Skin epidermis (tissue), 12 donors: ENCODE measurements around the gene PIP5KL1.

Experiments
- H3K27ac ChIP-seq, 21 experiments: fragments of 200-600 bp; sonication (generic) in 11 of 21; one replicate each; pipeline ENCODE4 v1.5.0; 2020; ENCODE audit warnings: mild to moderate bottlenecking in 3 of 21, inconsistent platforms in 2 of 21, moderate library complexity in 2 of 21
- H3K4me3 ChIP-seq, 7 experiments: fragments of 200-600 bp; sonication (generic) in 2 of 7; one replicate each; pipeline ENCODE4 v1.5.0; 2020; ENCODE audit warnings: inconsistent platforms in 2 of 7, mild to moderate bottlenecking in 2 of 7, moderate library complexity in 1 of 7

PIP5KL1 gene

GRCh38 chr9:127953768-127954505 lies 23.4 kb upstream of the PIP5KL1 start:
- Histone ChIP-seq H3K27ac (peak overlapping the region in 11 of 21 experiments; percentile 1 to 86 (median 62)), H3K4me3 (no peak overlapping the region)

DNA sequence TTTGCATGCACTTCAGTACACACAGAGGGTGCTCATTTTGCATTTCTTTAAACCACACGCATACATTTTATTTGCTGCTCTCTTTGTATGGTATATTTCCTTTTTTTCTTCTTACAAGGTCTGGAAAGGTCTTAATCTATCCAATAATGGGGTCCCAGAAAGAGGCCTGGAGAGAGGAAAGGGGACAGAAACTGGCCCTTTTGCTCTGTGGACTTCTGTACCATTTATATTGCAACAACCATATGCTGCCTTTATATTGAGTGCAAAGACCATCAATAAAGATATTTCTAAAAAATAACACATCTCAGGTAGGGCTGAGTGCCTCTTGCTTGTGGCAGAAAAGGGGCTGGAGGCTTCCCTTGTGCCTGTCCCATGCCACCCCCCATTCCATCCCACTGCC lies 22.6 kb upstream of the PIP5KL1 start:
- peak overlapping the region in 4 of 21 experiments; percentile 21 to 86 (median 56) for H3K27ac ChIP-seq

DNA sequence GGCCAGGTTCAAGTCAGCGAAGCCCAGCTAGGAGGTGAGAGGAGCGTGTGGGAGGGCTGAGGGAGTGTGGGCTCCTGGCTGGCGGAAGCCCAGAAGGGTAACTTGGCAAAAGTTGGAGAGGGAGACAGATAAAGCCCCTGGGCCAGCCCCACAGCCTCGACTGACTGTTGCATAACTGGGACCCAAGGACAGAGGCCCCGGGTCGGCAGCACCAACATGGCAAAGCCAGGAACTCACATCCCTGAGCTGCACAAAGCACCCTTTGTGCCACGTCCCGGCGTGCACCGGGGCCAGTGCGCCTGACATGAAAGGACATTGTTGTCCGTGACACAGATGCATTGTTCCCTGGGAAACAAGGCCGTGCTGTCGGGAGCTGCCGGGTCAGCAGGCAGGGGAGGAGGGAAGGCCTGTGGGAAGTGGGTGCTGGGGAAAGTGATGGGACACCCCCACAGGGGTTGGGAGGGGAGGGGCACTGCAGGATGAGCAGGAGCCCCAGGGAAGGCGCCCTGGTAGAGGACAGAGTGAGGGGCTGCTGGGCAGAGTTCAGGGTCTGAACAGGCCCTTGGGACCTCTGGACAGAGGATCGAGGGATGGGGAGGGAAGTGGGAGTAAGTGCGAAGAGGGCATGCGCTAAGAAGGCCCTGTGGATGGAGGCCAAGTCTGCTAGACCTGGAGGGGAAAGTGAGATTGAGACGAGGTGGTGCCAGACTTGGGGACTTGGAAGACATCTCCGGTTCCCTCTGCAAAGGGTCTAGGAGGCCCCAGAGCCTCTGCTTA lies 20.1 kb upstream of the PIP5KL1 start:
- H3K4me3 ChIP-seq, result no peak overlapping the region

More for the DNA sequence above, 22.6 kb upstream of the PIP5KL1 start:
- H3K4me3 ChIP-seq, result no peak overlapping the region

DNA sequence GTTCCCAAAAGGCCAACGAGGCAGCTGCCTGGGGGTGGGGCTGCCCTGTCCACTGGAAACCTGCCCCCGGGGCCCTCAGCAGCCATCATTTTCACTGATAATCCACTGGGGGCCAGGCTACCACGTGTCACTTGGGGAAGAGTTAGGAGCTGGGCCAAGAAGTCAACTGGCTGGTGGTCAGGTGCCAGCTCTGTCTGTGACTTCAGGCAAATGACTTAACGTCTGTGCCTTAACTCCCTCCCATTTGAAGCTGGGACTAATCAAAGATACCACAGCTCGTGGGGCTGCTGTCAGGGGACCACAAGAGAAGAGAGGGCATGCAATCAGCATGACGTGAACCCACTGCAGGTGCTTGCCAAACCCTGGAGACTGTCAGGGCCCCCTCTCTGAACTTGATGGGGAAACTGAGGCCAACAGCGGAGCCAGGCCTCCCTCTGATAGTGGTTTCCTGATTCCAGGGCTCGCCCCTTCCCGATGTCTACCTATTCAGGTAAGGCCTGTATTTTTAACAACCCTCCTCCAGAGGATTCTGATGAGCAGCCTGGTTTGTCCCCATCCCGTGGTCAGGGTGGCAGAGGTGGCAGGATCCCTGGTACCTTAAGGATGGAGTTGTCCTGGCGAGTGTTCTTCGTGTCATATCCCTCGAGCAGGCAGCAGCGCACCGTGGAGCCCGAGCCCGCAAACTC lies 19.4 kb upstream of the PIP5KL1 start:
- peak overlapping the region in 9 of 21 experiments; percentile 14 to 80 (median 63) for H3K27ac ChIP-seq
- H3K4me3 ChIP-seq, result no peak overlapping the region

More for the DNA sequence above, 20.1 kb upstream of the PIP5KL1 start:
- H3K27ac ChIP-seq, result peak overlapping the region in 10 of 21 experiments; percentile 14 to 80 (median 56)

DNA sequence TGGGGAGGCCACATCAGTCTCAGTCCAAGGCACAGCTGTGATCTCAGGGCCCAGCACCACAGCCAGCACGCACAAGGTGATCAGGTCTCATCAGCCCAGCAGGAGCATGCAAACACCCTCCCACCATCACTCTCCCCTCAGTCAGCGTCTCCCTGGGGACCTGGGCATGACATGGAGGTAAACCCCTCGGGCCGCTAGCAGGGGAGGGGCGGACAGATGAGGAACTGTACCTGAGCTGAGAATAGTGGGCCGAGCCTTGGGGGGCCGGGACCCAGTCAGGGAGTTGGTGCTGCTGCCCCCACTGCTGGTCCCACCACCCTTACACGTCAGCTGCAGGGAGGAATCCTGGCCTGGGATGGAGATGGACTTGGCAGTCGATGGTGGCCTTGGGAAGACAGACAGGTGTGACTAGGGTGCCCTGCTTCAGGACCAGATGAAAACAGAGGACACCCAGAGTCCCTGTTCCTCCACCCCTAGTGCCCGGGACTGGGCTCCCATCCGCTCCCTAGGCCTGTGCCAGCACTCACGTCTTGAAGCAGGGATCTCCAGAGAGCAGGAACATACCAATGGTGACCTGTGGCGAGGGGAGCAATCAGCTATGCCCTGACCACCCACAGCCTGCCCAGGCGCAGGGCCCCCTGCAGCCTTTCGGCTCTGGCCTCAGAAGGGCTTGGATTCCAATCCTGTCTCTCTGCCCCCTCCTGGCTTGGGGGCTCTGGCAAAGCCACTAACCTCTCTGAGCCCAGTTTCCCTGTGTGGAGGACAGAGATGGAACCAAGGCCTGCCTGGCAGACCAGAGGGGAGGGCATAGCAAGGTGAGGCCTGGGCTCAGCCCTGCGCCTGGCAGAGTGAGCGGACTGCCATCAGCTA lies 17.5 kb upstream of the PIP5KL1 start:
- peak overlapping the region in 6 of 21 experiments; percentile 1 to 60 (median 36) for H3K27ac ChIP-seq
- H3K4me3 ChIP-seq, result no peak overlapping the region

- Histone ChIP-seq H3K4me3 (no peak overlapping the region), H3K27ac (peak overlapping the region in 5 of 21 experiments; percentile 32 to 61 (median 43))
Measured at GRCh38 chr9:127946728-127947127, 16.2 kb upstream of the PIP5KL1 start.

DNA sequence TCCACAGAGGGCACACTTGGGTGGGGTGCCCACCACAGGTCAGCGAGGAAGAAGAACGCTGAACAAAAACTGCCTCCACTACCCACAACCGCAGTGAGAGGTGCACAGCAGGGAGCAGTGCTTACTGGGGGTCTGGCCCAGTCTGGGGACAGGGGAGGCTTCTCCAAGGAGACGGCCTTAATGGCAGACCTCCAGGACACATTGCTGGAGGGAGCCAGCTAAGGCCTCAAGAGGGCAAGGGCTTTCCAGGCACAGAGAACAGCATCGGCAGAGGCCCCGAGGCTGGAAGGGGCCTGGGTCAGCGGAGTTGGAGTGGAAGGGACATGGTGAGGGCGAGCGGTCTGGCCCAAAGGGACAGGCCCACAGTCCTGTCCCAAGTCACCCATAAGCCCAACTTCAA lies 15.4 kb upstream of the PIP5KL1 start:
- H3K4me3 ChIP-seq, result no peak overlapping the region
- H3K27ac ChIP-seq, result peak overlapping the region in 9 of 21 experiments; percentile 4 to 61 (median 39)

GRCh38 chr9:127945338-127945737 lies 14.8 kb upstream of the PIP5KL1 start:
- Histone ChIP-seq H3K4me3 (no peak overlapping the region), H3K27ac (peak overlapping the region in 6 of 21 experiments; percentile 4 to 61 (median 42))

- peak overlapping the region in 1 of 21 experiments; percentile 4 for H3K27ac ChIP-seq
Measured at GRCh38 chr9:127944586-127945218, 14.1 kb upstream of the PIP5KL1 start.

GRCh38 chr9:127943731-127944144 lies 13.2 kb upstream of the PIP5KL1 start:
- Histone ChIP-seq H3K27ac (no peak overlapping the region), H3K4me3 (no peak overlapping the region)

More at GRCh38 chr9:127944586-127945218, 14.1 kb upstream of the PIP5KL1 start:
- no peak overlapping the region for H3K4me3 ChIP-seq

- Histone ChIP-seq H3K4me3 (no peak overlapping the region), H3K27ac (peak overlapping the region in 1 of 21 experiments; percentile 4)
Measured at GRCh38 chr9:127943011-127943662, 12.6 kb upstream of the PIP5KL1 start.

- H3K4me3 ChIP-seq, result no peak overlapping the region
- H3K27ac ChIP-seq, result peak overlapping the region in 1 of 21 experiments; percentile 40
Measured at GRCh38 chr9:127942216-127943010, 11.8 kb upstream of the PIP5KL1 start.

- no peak overlapping the region for H3K4me3 ChIP-seq
- H3K27ac ChIP-seq, result no peak overlapping the region
Measured at GRCh38 chr9:127941961-127942215, 11.3 kb upstream of the PIP5KL1 start.

DNA sequence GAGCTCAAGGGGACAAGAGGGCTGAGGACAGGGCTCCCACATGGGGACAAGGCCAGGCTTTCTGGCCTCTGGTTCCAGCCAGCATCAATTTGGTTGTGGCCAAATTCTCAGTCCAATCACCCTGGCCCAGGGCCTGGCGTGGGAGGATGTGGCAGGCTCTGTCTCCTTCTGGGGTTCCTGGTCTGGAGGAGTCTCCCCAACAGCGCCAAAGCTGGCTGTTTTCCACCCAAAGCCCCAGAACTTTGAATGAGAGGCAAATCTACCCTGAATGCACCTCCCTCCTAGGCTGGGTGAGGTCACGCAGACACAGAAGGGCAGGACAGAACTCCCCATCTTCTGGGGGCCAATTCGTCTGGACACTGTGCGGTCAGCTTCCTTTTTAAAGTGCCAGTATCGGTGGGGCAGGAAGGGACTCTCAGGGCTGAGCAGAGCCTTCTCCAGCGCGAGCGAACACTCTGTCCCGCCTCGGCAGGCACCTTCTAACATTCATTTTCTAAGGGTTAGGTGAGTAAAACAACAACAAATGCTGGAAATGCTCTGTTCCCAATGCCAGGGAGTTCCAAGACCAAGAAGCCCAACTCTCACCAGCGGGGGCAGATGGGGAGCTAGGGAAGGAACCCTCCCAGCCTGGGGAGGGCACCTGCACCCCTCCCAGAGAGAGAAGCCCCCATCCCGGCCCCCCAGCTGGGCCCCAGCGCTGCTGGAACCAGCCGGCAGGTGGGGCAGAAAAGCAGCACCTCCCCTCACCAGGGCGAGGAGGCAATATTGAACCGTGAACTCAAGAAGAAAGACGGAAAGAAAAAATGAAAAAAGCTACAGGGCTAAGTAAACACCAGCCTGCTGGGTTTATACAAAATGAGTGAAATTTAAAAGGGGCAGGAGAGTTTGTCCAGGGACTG lies 10.7 kb upstream of the PIP5KL1 start:
- H3K4me3 ChIP-seq, result no peak overlapping the region
- H3K27ac ChIP-seq, result no peak overlapping the region

DNA sequence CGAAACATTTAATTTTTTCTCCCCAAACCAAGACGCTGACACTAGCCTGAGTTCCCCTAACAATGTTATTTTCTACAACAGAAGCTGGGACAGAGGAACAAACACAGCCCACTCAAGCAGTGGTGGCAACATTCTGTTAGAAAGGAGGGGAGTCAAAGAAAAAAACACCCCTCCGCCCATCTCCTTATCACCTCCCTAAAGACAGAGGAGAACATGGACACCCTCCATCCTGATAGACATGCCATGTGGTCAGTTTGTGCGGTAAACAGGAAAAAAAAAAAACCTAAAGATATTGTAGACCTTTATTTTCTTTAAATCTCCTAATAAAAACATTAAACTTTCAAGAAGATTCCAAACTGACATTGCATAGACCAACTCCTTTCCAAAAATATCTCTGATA lies 10.0 kb upstream of the PIP5KL1 start:
- H3K4me3 ChIP-seq, result no peak overlapping the region
- no peak overlapping the region for H3K27ac ChIP-seq

GRCh38 chr9:127938298-127938690 lies 7.7 kb upstream of the PIP5KL1 start:
- peak overlapping the region in 6 of 7 experiments; percentile 69 to 81 (median 74) for H3K4me3 ChIP-seq

More at GRCh38 chr9:127938298-127938690, 7.7 kb upstream of the PIP5KL1 start:
- H3K27ac ChIP-seq, result peak overlapping the region in 20 of 21 experiments; percentile 3 to 91 (median 74)
